GM19463 (cell line): ENCODE results near the gene CUBN.
"Not testable (repeated sequence)": the region's sequence is repeated elsewhere in the genome, so short reads cannot be mapped to it uniquely, and the experiment has no call there.

Source experiments
- ATAC-seq: cut with Tn5 transposase; IDR thresholded peaks from one replicate; pipeline ENCODE4 v1.9.1; 2021; ENCODE audit warnings: mild to moderate bottlenecking, moderate library complexity; ENCODE audit not compliant: unreplicated experiment

The CUBN gene

DNA sequence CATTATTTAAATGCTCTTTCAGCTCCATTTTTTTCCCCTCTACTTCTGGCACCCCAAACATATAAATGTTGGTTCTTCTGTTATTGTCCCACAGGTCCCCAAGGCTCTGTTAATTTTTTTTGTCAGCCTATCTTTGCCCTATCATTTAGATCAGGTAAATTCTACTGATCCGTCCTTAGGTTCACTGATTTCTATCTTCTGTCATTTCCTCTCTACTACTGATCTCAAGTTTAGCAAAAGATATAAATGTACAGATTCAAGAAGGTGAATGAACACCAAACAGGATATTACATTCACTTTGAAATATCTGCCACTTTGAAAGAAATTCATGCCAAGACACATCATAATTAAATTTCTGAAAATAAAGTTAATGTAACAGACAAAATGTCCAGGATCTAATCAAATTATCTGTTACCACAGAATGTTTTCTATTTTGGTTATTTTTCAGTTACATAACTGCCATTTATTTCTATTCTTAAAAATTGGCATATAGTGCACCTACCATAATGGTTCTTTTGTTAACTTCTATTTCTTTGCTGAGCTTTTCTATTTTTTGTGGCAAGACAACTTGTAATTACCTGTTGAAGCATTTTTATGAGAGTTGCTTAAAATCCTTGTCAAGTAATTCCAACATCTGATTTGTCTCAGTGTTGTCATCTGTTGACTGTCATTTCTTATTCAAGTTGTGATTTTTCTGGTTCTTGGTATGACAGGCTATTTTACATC, 12.1 kb upstream of the CUBN start:
- no peak for ATAC-seq

DNA sequence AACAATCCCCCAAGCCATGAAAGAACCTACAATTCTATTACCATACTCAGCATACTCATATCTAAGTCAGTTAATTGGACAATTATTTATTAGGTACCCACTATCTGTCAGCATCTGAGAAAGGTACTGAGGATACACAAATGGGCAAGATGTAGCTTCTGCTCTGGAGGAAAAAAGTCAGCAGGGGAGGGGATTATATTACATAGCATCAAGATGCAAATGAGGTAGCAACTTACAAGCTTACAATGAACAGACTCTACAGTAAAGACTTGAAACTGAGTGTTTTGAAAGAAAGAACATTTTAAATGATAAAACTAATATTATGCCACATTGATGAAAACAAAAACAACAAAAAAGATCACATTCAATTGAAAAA, 10.8 kb upstream of the CUBN start:
- no peak for ATAC-seq

DNA sequence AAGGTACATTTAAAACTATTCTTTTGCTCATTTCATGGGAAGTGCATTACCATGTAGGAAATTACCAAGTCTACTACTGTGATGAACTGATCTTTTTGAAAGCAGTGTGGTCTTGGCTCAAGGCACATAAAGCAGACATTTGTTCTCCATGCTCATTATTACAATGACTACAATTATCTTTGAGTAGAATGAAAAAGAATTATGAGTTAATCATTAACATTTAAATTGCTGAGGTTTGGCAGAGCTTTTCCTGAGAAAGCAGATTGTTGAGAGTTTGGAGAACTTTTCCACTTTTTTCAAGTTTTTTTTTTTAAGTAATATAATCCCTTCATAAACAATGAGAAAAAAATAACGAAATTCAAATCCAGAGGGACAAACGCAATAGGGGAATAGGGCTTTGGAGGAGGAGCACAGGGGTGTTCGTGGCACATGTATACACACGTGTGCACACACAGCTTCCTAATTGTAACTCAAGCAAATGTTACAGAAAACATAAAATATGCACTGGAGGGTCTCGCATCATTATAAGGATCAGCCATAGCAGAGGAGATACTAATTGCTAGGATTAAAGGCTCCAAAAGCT, 8.9 kb upstream of the CUBN start:
- ATAC-seq = no peak

DNA sequence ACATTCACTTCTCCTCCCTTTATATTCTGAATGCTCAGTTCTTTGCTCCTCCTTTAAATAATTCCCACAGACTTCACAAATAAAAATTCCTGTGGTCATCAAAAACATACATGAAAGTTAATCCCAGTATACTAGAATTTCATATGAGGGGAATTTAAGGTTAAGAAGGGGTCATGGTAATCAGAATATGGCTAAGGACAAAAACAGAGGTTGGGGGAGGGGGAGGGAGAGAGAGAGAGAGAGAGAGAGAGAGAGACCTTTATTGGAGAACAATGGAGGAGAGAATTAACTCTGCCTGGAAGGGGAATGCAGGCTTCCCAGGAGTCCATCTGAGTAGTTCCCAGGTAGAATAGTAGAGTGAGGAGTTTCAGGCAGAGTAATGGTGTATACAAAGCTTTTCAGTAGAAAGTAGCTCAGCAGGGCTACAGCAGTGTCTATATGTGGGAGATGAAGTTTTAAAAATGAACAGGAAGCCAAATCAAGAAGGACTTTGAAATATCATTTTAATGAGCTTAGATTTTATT, 5.2 kb upstream of the CUBN start:
- ATAC-seq = no peak

DNA sequence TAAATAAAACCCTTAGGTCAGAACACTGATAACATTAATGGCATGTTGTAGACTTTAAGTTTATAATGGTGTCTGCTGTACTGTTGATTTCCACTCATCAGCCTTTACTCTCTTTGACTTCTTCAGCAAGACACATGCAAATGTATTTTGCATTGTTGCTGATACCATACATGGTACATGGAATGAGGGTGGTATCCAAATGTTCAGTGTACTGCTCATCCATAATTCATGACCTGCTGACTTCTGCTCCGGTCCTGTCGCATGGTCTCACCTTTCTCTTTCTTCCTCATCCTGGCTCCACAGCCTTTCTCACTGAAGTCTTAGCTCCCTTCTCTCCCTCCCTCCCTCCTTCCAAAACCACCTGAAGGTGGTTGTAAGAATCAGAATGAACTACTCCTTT, 4.7 kb upstream of the CUBN start:
- ATAC-seq = no peak

DNA sequence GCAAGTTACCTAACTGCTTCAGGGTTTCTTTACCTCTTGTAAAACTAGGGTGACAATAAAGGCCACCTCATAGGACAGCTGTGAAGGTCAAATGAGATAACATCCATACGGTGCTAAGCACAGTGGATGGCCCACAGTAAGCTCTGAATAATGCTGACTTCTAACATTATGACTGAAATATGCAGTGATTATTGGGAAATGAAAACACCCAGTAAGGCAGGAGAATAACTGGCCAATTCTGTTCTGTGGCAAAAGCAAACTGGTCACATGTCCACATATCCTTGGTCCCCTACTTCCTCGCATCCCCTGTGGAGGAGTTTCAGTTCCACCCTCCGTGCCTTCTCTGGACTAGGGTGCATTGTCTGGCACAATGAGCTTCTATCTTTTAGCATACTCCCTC, 1.4 kb downstream of the CUBN start:
- no peak for ATAC-seq

DNA sequence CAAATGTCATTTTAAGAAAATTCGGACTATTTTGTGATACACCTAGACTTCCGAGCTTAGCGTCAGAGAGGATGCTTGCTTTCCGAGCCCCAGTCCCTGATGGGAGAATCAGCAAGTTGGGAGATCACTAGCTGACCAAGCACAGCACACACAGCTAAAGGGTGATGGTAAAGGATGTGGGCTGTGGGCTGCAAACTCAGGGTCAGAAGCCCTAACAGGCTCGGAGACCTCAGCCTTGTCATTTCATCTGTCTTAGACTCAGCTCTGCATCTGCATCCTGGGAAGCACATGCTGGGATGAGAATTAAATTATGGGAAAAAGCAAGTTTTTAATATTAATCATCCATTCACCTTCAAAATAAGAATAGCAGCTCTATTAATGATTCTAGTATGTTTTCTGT, 3.3 kb downstream of the CUBN start:
- no peak for ATAC-seq

DNA sequence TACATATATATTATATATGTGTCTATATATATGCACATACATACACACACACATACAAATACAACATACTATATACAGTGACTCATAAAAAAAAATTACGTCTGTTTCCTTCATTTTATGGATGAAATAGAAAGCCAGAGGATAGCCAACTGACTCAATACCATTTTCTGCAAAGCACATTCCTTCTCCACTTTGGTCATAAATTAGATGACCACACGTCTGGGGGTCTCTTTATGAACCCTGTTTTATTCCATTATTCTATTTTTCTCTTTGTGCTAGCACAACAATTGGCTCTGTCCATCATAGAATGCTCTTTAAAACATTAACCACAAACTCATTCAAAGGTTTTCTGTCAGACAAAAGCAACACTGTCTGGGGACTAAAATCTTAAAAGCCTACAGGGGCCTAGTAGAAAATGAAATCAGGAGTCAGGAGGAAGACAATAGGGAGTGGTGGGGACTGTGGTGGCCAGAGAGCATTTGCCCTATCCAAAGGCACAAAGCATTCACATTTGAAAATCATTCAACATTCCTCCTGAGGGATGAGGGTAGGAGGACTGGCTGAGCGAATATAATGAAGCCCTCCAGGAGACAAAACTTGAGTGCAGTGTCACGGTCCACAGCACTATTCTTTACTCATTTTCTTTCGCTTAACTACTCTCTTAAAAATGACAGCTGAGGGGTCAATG, 4.3 kb downstream of the CUBN start:
- ATAC-seq = no peak

DNA sequence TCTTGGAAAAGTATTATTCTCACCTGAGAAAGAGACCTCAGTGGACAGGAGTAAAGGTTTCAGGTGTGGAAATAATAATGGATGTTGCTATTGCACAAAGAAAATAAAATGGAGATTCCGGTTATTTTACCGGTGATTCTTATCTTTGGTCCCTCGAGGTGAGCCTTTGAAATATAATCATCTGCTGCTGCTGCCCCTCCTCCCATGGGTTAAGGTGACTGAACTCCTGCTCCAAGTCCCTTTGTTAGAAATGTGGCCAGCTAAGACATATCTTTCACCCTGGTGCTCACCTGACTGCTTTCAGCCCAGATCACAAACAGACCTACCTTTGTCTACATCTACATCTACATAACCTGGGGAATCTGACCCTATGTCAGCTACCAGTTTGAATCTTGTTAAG, 5.7 kb downstream of the CUBN start:
- no peak for ATAC-seq

DNA sequence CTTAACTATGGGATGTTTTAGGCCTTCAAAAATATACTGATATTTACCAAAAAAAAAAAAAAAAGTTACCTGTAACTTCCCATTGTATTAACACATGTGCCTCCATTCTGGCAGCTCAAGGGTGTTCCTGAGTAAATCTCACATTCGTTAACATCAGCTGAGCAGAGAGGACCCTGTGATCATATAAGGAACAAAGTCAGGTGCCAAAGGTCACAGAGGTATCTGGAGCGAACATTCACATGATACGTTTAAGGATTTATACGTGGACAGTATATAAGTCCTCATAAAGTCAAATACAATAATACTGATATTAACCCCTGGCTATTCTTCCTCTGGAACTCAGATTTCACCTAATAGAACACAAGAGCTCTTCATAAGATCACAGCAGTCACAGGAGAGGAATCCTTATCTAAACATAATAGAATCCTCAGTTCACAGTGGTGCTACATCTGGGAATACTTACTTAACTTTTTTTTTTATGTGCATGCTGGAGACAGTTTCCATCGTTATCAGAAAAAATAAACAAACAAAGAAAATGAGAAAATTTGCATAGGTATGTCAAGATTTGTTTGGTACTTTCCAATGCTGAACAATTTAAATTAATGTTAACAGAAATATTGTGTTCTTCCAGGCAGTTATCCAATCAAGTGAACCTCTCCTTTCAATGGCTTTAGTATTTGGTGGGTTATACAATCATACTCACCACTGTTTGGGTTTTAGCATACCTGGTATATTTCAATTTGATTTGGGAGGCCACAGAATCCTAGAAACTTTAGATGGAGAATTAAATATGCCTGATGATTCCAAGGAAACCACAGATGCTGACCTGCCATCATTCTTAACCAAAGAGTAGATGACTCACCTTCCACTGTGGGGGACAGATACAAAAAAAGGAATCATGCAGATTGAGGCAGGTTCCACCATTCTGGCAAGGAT, 6.6 kb downstream of the CUBN start:
- no peak for ATAC-seq

DNA sequence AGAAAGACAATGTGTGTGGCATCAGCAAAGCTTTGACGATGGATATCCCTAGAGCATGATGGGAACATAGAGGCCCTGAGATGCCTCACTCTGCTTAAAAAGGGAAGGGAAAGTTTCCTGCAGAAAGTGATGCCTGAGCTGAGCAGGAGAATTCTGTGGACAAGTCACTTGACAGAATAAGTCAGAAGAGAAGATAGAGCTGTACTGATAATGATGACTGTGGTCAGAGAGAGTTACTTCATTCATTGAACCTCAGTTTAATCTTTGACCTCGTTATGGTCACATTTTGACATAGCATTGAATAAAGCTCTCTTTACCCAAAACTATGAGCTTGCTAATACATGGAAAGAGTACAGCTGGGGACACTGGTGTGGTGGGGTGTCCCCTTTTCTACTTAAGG, 7.6 kb downstream of the CUBN start:
- ATAC-seq = no peak

DNA sequence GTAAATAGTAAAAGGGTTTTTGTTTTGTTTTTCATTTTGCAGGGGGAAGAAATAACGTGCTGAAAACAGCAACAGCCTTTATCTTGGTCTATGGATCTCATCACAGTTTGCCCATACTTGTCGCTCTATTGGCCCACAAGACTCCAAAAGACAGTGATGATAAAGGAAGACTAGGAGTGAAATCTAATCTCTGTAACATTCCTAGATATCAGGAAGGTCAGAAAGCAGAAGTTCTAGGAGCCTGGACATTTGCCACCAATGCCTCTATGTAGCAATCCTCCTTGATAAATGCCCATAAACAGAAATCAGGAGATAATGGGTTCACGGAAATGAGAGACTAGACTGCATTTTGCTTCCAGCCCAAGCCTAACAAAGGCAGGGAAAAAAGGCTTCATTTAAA, 8.9 kb downstream of the CUBN start:
- no peak for ATAC-seq

DNA sequence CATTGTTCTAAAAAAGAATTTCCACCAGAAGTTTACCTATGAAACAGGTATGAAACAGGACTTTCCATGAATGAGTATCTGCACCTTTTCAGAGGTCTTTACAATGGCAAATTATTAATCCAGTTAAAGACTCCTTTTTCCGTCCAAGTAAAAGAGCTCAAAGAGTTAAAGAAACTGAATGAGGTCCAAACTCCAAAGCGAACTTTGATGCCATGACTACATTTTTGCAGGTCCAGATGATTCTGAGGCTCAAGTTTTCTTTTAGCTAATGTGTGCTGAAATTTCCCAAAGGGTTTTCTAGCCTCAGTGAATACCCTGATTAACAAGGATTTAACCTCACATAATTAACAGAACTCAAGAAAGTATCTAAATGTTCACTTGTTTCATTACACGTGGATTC, 9.8 kb downstream of the CUBN start:
- no peak for ATAC-seq

DNA sequence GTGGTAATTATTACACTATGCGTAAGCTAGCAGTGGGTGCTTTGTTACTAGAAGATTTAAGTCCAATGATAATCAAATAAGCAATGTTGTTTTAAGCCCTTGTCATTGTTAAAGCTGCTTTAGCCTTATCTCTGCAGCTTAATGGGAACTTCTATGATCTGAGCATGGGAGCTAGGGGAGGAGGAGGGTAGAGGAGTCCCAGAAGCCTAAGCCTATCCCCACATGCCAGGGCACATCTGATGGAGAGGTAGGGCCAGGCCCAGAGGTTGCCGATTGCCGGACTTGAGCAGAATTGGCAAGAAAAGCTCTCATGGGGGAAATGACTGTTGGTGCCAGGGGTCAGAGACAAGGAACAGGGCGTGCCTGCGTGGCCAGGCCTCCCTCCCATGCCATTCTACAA, 13.4 kb downstream of the CUBN start:
- ATAC-seq = no peak

DNA sequence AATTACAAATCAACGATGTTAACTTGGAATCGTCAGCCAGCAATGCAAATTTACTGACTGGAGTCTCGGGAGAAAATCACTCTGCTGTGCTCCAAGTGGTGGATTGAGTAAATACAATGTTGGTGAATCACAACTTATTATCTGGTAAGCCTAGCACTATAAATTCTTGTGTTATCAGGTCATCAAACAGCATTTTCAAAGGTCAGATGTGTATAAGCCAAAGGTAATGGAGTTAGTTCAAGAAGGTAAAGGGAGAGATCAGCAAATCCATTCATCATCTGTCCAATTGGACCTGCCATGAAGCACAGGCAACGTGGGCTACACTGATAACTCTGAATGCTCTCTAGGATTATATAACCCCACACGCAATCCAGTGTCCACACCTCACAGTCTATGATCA, 13.9 kb downstream of the CUBN start:
- ATAC-seq = no peak

DNA sequence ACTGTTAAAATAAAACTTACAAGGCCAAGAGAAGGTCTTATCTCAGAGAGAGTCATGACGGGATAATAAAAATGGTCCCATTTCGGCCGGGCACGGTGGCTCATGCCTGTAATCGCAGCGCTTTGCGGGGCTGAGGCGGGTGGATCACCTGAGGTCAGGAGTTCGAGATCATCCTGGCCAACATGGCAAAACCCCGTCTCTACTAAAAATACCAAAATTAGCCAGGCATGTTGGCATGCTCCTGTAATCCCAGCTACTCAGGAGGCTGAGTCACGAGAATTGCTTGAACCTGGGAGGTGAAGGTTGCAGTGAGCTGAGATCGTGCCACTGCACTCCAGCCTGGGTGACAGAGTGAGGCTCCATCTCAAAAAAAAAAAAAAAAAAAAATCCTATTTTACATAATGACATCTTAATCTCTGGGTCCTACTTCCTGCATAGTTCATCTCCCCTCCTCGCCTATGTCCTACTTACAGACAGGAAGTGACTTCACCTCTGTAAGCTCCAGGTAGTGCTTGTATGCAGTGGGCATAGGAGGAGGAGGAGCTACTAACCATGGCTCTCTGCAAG, 14.7 kb downstream of the CUBN start:
- ATAC-seq = not testable (repeated sequence)

DNA sequence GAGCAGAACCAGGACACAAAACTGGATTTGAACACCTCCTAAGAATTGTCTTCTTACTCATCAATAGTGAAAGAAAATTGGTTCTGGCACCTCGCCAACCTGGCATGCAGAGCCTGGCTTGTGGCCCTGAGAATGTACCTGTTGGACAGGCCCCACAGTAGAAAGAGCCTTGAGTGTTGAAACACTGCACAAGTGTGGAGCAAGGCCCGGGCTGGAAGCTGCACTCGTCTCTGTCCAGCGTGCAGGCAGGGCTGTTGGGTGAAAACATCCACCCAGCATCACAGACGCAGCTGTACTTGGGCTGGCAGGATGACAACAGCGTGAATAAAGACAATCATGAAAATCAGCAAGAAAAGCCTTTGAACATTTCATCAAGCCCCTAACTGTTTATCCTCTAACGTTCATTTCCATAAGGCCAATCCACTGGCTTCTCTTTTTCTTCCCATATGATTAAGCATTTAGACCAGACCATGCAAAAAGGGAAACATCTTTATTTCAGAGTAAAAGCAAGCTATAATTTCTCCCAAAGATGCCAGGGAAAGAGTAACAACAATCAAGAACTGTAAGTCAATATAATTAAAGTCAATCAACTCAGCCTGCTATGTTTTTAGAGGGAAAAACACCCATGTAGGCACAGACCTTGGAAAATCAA, 15.6 kb downstream of the CUBN start:
- ATAC-seq = no peak

DNA sequence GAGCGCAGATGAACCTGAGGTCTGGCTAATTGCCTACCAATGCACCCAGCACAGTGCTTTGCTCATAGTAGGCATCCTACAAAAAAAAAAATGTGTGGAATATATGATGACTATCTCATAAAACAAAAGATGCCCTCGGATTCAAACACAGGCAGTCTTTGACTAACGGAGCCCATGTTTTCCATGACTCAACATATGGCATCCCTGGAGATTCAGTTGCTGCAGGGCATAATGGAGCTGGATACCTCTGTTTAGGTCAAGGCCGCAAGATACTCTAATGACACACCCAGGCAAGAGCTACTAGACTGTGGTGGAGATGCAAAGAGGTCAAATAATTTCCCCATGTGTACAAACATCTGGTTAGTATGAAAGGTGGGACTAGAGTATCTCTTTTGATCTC, 16.3 kb downstream of the CUBN start:
- ATAC-seq = no peak

DNA sequence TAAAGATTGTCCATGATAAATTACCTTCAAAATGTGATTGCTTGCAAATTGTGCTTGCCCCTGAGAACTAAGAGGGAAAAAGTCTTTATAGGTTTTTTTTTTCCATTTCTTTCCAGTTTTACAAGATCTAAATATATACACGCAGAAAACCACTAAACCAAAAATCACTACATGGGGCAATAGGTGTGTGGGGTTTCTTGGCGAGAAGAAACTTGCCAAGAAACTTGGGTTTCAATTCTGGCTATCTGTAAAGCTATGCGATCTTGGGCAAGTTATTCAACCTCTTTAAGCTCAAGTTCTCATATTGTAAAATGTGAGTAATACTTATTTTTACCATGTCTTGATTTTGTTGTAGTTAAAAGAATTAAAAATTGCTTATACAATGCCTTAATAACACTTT, 17.0 kb downstream of the CUBN start:
- ATAC-seq = no peak

DNA sequence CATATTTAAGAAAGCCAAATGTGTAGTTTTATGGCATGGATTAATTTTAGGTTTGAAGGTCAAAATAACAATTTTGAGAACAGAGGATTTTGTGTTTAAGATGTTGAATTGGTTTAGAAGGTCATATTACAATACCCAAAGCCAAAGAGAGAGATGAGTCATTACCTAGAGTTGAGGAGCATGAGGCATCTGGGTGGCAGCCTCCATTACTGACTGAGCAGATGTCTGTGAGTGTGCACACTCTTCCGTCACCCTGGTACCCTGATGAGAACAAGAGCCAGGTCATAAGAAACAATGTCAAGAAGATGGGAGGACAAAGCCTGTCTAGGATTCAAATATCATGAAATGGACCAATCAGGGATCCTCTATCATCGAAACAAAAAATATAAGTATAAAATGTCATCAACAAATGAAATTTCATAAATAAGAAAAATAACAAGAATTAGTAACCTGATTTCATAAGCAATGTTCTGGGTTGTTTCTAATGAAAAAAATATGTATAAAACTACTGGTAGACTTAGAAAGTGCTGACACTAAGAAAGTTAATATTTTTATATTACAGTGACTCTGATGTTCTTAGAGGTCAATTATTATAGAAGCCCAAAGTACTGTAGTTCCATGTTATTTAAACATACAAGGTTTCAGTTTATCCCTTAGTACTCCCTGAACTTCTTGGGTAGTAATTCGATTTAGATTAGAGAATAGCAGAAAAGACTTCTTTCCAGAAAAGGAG, 20.0 kb downstream of the CUBN start:
- ATAC-seq = no peak
